ENCODE measurements around the gene PRKCA. TPM values are rescaled to one million over a fixed set of nuclear protein-coding genes. Genes with fewer than 3 reads are reported as not detected.

The PRKCA gene
- total and polyA plus RNA-seq, 4 donors, result 3.0 to 14.1 (median 5.4) TPM

DNA sequence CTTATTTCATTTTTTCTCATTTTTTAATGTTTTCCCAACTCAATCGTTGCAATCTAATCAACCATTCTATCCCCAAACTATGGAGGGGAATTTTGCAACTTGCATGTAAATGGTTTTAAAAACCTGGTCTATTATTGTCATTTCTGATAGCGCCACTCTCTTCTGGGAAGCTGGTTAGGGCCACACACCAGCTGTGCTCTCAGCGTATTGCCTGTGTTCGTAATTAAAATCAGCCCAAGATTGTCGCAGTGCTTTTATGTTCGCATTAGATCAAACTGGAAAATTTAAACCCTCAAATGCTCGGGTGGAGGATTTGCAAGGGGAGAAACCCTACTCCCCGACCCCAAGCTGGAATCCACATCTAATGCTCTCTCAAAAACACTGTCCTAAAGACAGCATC, 409.0 kb downstream of the PRKCA start:
- no peaks in the 10 kb centered on the region for H3K27me3 ChIP-seq (ENCODE audit: control insufficient read depth in 4 of 4, insufficient read depth in 4 of 4, low read length in 3 of 4)
- 86% methylated on average over 8 of the region's 8 CpGs for WGBS
- no peak overlapping the region for H3K4me3 ChIP-seq (ENCODE audit: low read depth in 1 of 3, low read length in 3 of 3)
- no peak overlapping the region for H3K9ac ChIP-seq (ENCODE audit: low read depth in 1 of 2, low read length in 2 of 2)
- no peaks in the 10 kb centered on the region for H3K36me3 ChIP-seq (ENCODE audit: control insufficient read depth in 4 of 4, insufficient read depth in 3 of 4, low read depth in 1 of 4, low read length in 3 of 4)
- H3K27ac ChIP-seq (ENCODE audit: low read depth in 1 of 2, low read length in 2 of 2), result no peak overlapping the region
- no peaks in the 10 kb centered on the region for H3K4me1 ChIP-seq (ENCODE audit: control insufficient read depth in 4 of 4, insufficient read depth in 4 of 4, low read length in 3 of 4)
- no peaks in the 10 kb centered on the region for H3K9me3 ChIP-seq (ENCODE audit: control insufficient read depth in 4 of 4, low read length in 3 of 4)
- TF ChIP-seq FOXA1 (IDR thresholded peaks at IDR 0.05) (no peak), SP1 (IDR thresholded peaks at IDR 0.05) (no peak), YY1 (IDR thresholded peaks at IDR 0.05) (no peak), HNF4A (conservative IDR thresholded peaks at IDR 0.05) (no peak), REST (IDR thresholded peaks at IDR 0.05) (no peak), HNF4G (IDR thresholded peaks at IDR 0.05) (no peak)
- TF ChIP-seq, protein P1, sequence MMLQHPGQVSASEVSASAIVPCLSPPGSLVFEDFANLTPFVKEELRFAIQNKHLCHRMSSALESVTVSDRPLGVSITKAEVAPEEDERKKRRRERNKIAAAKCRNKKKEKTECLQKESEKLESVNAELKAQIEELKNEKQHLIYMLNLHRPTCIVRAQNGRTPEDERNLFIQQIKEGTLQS (IDR thresholded peaks at IDR 0.05), result no peak
- DNase-seq (ENCODE audit: low spot score), result no peak

DNA sequence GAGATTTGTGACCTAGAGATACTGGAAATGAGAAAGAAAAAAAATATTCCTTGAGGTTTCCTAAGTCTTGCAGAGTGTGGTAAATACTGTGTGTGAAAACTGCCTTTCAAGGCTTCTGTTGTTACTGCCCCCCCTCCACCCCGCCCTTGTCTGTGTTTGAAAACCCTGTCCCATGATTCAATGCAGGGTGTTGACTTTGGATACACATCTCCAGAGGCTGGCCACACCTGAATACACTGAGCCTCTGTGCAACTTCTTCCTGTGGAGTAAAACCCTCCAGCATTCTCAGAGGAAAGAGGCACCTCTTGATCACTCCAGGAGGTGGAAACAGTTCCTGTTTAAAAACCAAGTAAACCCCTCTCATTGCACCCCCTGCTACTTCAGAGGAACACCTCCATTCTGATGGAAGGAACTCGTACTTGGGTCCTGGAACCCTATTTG, 409.5 kb downstream of the PRKCA start:
- Histone ChIP-seq H3K27me3 (ENCODE audit: control insufficient read depth in 4 of 4, insufficient read depth in 4 of 4, low read length in 3 of 4) (no peaks in the 10 kb centered on the region), H3K4me3 (ENCODE audit: low read depth in 1 of 3, low read length in 3 of 3) (no peak overlapping the region), H3K9ac (ENCODE audit: low read depth in 1 of 2, low read length in 2 of 2) (no peak overlapping the region), H3K36me3 (ENCODE audit: control insufficient read depth in 4 of 4, insufficient read depth in 3 of 4, low read depth in 1 of 4, low read length in 3 of 4) (no peaks in the 10 kb centered on the region), H3K4me1 (ENCODE audit: control insufficient read depth in 4 of 4, insufficient read depth in 4 of 4, low read length in 3 of 4) (no peaks in the 10 kb centered on the region), H3K9me3 (ENCODE audit: control insufficient read depth in 4 of 4, low read length in 3 of 4) (no peaks in the 10 kb centered on the region), H3K27ac (ENCODE audit: low read depth in 1 of 2, low read length in 2 of 2) (no peak overlapping the region)
- 65% methylated on average over 2 of the region's 2 CpGs for WGBS
- TF ChIP-seq HNF4A (conservative IDR thresholded peaks at IDR 0.05), result no peak
- TF ChIP-seq JUND (IDR thresholded peaks at IDR 0.05), result no peak
- DNase-seq (ENCODE audit: low spot score), result no peak

DNA sequence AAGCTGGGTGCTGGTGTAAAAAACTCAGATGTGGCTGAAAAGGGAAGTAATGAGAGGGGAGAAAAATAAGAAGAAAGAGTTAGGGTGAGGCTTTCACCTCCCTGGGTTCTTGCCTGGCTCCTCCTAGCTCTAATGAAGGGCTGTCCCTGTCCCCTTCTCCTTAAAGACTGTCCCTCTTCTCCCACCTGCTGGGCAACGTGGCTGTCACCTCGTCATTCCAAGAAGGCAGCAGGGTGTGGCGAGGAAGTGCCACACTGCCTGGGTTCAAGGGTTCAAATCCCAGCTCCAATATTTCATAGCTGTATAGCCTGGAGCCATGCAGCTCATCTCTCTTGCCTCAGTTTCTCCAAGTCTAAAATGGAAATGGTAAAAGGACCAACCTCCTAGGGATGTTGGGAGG, 410.0 kb downstream of the PRKCA start:
- H3K9me3 ChIP-seq (ENCODE audit: control insufficient read depth in 4 of 4, low read length in 3 of 4), result no peaks in the 10 kb centered on the region
- no peak for DNase-seq (ENCODE audit: low spot score)
- 92% methylated on average over 3 of the region's 3 CpGs for WGBS
- no peaks in the 10 kb centered on the region for H3K36me3 ChIP-seq (ENCODE audit: control insufficient read depth in 4 of 4, insufficient read depth in 3 of 4, low read depth in 1 of 4, low read length in 3 of 4)
- H3K4me3 ChIP-seq (ENCODE audit: low read depth in 1 of 3, low read length in 3 of 3), result no peak overlapping the region
- H3K9ac ChIP-seq (ENCODE audit: low read depth in 1 of 2, low read length in 2 of 2), result no peak overlapping the region
- no peak overlapping the region for H3K27ac ChIP-seq (ENCODE audit: low read depth in 1 of 2, low read length in 2 of 2)
- H3K4me1 ChIP-seq (ENCODE audit: control insufficient read depth in 4 of 4, insufficient read depth in 4 of 4, low read length in 3 of 4), result no peaks in the 10 kb centered on the region
- H3K27me3 ChIP-seq (ENCODE audit: control insufficient read depth in 4 of 4, insufficient read depth in 4 of 4, low read length in 3 of 4), result no peaks in the 10 kb centered on the region
- TF ChIP-seq JUND (IDR thresholded peaks at IDR 0.05) (no peak), NR2F2 (IDR thresholded peaks at IDR 0.05) (no peak), RAD21 (IDR thresholded peaks at IDR 0.05) (no peak), FOXA2 (IDR thresholded peaks at IDR 0.05) (no peak), RXRA (IDR thresholded peaks at IDR 0.05) (no peak), YY1 (IDR thresholded peaks at IDR 0.05) (no peak), EGR1 (IDR thresholded peaks at IDR 0.05; ENCODE audit: low read depth in 2 of 2) (no peak), REST (IDR thresholded peaks at IDR 0.05) (no peak), HNF4G (IDR thresholded peaks at IDR 0.05) (no peak), ZBTB33 (IDR thresholded peaks at IDR 0.05) (no peak), HNF4A (conservative IDR thresholded peaks at IDR 0.05) (no peak), SP1 (IDR thresholded peaks at IDR 0.05) (no peak), FOXA1 (IDR thresholded peaks at IDR 0.05) (no peak), TAF1 (conservative IDR thresholded peaks at IDR 0.05) (no peak), GABPA (IDR thresholded peaks at IDR 0.05 in 1 of 2, conservative IDR thresholded peaks at IDR 0.05 in 1 of 2) (no peak)
- TF ChIP-seq, protein P1 (IDR thresholded peaks at IDR 0.05), result no peak
- TF ChIP-seq, protein P2, sequence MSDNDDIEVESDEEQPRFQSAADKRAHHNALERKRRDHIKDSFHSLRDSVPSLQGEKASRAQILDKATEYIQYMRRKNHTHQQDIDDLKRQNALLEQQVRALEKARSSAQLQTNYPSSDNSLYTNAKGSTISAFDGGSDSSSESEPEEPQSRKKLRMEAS (IDR thresholded peaks at IDR 0.05), result no peak

Measured in liver (tissue), 9 donors.